ENCODE results near the gene FRMPD2.

Gene FRMPD2

DNA sequence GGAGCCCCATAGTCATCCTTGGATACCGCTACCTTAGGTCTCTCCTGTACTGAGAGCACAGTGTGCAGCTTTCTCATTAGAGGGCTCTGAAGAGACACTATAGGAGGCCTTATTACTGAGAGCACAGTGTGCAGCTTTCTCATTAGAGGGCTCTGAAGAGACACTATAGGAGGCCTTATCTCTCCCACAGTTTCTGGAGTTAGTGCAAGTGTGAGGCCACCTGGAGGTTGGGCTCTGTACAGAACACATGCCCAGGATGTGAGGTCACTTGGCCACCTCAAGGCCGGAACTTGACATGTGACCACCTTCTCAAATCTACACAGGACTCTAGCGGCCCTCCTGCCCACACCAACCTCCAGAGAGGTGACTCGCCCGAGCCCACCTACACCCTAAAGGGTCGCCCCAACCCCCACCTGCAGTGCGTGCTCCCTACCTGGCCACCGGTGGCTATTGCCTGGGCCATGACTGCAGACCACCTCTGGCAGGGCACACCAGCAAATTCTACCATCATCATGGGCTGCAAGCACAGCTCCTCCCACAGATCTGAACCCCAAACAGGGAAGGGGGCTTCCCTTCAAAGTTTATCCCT is 24.6 kb downstream of the FRMPD2 start:
- TF ChIP-seq, protein P1, sequence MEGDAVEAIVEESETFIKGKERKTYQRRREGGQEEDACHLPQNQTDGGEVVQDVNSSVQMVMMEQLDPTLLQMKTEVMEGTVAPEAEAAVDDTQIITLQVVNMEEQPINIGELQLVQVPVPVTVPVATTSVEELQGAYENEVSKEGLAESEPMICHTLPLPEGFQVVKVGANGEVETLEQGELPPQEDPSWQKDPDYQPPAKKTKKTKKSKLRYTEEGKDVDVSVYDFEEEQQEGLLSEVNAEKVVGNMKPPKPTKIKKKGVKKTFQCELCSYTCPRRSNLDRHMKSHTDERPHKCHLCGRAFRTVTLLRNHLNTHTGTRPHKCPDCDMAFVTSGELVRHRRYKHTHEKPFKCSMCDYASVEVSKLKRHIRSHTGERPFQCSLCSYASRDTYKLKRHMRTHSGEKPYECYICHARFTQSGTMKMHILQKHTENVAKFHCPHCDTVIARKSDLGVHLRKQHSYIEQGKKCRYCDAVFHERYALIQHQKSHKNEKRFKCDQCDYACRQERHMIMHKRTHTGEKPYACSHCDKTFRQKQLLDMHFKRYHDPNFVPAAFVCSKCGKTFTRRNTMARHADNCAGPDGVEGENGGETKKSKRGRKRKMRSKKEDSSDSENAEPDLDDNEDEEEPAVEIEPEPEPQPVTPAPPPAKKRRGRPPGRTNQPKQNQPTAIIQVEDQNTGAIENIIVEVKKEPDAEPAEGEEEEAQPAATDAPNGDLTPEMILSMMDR (IDR thresholded peaks at IDR 0.05) = no peak

DNA sequence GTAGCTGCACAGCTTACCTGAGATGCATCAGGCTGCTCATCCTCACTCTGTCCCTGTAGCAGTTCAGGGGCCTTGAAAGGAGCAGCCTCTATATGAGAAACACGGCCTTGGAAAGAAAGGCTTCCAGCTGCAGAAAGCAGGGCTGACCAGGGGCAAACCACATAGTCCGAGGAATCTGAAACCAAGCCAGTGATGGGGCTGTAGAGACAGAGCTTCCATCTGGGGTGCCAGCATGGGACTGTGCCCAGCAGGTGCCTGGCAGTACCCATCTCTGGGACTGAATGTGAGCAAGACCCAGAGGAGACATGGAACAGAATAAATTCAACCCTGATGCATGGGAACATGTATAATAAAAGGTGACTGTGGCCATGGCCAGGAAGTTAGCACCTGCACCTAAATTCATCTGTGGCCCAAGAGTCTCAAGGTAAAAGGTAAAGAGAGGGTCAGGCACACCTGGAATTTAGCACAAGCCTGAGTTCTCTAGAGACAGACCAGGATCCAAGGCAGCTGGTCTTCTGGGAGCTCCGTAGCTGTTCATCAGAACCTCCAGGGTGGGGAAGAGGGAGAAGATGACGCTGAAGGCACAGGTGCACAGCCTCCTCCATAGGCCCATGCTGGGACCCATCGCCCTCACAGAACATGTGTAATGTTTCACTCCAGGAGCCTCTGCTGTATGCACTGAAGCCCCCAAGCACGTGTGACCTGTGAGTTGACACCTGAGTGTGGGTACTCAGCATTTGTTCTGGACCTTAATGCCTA is 25.3 kb downstream of the FRMPD2 start:
- TF ChIP-seq, protein P1 (IDR thresholded peaks at IDR 0.05) = no peak

DNA sequence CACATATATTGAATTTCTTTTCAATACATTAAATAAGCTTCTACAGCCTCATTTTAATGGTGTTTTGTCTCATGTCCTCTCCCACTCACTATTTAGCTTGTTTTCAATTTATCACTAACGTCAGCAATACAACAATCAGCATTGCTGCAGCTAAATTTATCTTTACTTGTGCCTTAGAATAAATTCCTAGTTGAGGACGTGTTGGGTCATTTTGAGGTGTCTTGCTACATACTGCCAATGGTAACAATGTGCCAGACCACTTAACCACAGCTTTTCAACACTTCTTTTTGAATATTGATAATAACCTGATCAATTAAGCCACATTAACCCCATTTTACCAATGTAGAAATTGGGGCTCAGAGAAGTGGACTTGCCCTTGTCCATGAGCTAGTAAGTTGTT is 26.0 kb downstream of the FRMPD2 start:
- TF ChIP-seq, protein P1 (IDR thresholded peaks at IDR 0.05) = no peak

DNA sequence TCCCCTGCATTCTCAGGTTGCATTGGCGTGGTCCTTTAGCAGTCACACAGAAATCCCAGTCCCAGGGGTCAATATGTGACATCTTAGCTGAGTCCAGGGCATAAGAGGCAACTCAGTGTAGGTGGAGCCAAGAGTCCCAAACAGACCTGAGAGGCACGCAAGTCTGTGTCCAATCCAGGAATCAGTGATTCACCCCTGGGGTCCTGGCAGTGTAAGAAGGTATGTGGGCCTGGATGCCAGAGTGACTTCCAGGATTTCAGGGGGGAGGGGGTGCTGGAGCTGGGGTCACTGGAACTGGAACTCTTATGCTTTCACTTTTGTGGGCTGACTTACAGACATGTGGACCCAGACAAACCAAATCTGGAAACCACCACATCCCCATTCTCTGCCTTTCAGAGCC is 26.8 kb downstream of the FRMPD2 start:
- TF ChIP-seq, protein P1 (IDR thresholded peaks at IDR 0.05) = no peak

DNA sequence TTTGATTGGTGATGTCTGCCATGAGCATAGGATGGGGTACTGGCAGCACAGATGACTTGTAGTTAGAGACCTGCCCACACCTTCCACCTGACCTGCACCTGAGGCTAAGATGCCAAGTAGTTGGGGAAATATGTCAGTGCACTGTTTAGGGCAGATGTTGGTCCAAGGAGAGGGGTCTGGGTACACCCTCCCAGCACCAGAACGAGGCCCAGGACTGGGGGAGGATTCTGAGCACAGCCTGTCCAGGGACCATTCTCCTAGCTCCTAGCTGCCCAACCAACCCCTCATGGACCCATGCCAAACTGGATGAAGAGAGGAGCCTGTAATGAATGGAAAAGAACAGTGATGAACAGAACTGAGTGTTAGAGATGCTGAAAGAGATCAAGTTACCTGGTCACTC is 28.0 kb downstream of the FRMPD2 start:
- TF ChIP-seq, protein P1 (IDR thresholded peaks at IDR 0.05) = no peak

DNA sequence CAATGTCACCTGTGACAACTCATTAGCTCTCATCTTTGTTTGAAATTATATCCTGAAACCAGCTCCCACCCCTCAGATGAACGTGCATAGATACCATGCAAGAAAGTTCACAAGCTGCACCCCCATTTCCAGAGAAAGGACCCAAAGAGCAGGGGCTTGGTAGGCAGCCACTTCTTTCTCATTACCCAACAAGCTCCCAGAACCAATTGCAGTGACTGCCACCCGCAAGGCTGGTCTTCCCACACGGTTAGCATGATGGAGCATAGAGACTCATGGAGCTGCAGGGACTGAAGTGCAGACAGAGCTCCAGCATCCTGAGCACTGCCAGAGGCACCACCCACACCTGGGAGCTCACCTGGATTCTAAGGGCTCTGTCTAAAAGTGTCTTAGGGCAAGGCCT is 28.5 kb downstream of the FRMPD2 start:
- TF ChIP-seq, protein P1 (IDR thresholded peaks at IDR 0.05) = no peak

DNA sequence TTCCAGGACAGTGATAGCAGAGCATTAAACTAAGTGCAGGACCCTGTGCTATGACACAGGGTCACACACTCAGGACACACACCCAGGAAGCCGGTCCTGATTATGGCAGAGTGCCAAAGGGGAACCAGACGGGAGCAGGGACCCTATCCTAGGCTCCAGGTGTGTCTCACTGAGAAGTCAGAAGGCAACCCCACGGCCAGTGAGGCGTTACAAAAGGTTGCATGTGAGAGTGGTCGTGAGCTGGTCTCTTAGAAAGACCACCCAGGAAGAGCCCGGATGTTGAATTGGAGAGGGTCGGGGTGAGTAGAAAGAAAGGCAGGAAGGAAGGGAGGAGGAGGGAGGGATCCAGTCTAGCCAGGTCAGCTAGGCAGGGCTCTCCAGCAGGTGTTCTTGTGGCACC is 31.0 kb downstream of the FRMPD2 start:
- TF ChIP-seq, protein P1 (IDR thresholded peaks at IDR 0.05) = no peak

Measured in LNCAP (cell line).